GM19351 (cell line): ENCODE data around the gene ITGA5.
"Not testable (repeated sequence)": the region's sequence is repeated elsewhere in the genome, so short reads cannot be mapped to it uniquely, and the experiment has no call there.

Experiments used
- ATAC-seq: cut with Tn5 transposase; IDR thresholded peaks from one replicate; pipeline ENCODE4 v1.9.1; 2021; ENCODE audit warnings: mild to moderate bottlenecking, moderate library complexity; ENCODE audit not compliant: unreplicated experiment

Gene ITGA5

GRCh38 chr12:54357506-54358190 is 61.4 kb downstream of the ITGA5 start:
- no peak for ATAC-seq

- ATAC-seq, result no peak
Observed at GRCh38 chr12:54356951-54357356, 62.1 kb downstream of the ITGA5 start.

GRCh38 chr12:54356228-54356627 is 62.8 kb downstream of the ITGA5 start:
- no peak for ATAC-seq

- ATAC-seq, result no peak
Observed at GRCh38 chr12:54355104-54355815, 63.8 kb downstream of the ITGA5 start.

GRCh38 chr12:54354271-54354670 is 64.8 kb downstream of the ITGA5 start:
- ATAC-seq, result not testable (repeated sequence)

GRCh38 chr12:54352891-54353874 is 65.9 kb downstream of the ITGA5 start:
- ATAC-seq, result no peak

- ATAC-seq, result no peak
Observed at GRCh38 chr12:54352022-54352531, 67.0 kb downstream of the ITGA5 start.

GRCh38 chr12:54351341-54351740 is 67.7 kb downstream of the ITGA5 start:
- ATAC-seq, result no peak

GRCh38 chr12:54350743-54351142 is 68.3 kb downstream of the ITGA5 start:
- no peak for ATAC-seq

- ATAC-seq, result no peak
Observed at GRCh38 chr12:54349679-54350078, 69.4 kb downstream of the ITGA5 start.

GRCh38 chr12:54349036-54349435 is 70.0 kb downstream of the ITGA5 start:
- no peak for ATAC-seq
